Measurements from ENCODE around the gene KCNQ2.

The KCNQ2 gene

DNA sequence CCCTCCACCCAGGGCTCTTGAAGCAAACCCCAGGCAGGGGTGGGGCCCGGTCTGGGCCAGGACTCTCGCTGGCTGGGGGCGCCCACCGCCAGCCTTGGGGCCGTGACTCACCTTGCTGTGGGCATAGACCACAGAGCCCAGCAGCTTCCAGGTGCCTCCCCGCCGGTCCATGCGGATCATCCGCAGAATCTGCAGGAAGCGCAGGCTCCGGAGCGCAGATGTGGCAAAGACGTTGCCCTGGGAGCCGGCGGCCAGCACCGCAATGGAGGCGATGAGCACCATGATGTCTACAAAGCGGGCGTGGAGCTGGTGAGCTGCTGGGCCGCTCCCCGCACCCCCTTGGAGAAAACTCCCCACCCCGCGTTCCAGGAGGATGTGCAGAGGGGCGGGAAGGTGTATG is 27.9 kb downstream of the KCNQ2 start:
- no peak overlapping the region for H3K27ac ChIP-seq (ENCODE audit: low read length)
- DNase-seq (ENCODE audit: low read depth, low spot score) = no peak
- no peaks in the 10 kb centered on the region; the same call in 1 of the 2 replicates for H3K4me1 ChIP-seq (ENCODE audit: control insufficient read depth, insufficient read depth, low read length)

GRCh38 chr20:63443606-63444395 is 28.7 kb downstream of the KCNQ2 start:
- Histone ChIP-seq H3K4me3 (ENCODE audit: low read length) (no peak overlapping the region), H3K9me3 (ENCODE audit: control insufficient read depth, insufficient read depth, low read length) (no peaks in the 10 kb centered on the region), H3K27ac (ENCODE audit: low read length) (no peak overlapping the region), H3K4me1 (ENCODE audit: control insufficient read depth, insufficient read depth, low read length) (no peaks in the 10 kb centered on the region; the same call in 1 of the 2 replicates), H3K36me3 (ENCODE audit: control insufficient read depth, insufficient read depth, low read length) (no peaks in the 10 kb centered on the region), H3K27me3 (ENCODE audit: control insufficient read depth, insufficient read depth, low read length) (no peaks in the 10 kb centered on the region)
- DNase-seq (ENCODE audit: low read depth, low spot score) = no peak
- no CpG with 5 or more reads among the region's 25 CpGs for WGBS (ENCODE audit: insufficient coverage, insufficient read length)

More for the DNA sequence above, 27.9 kb downstream of the KCNQ2 start:
- Histone ChIP-seq H3K27me3 (ENCODE audit: control insufficient read depth, insufficient read depth, low read length) (no peaks in the 10 kb centered on the region), H3K4me3 (ENCODE audit: low read length) (no peak overlapping the region), H3K9me3 (ENCODE audit: control insufficient read depth, insufficient read depth, low read length) (no peaks in the 10 kb centered on the region), H3K36me3 (ENCODE audit: control insufficient read depth, insufficient read depth, low read length) (no peaks in the 10 kb centered on the region)
- WGBS (ENCODE audit: insufficient coverage, insufficient read length) = no CpG with 5 or more reads among the region's 24 CpGs

- no CpG with 5 or more reads among the region's 11 CpGs for WGBS (ENCODE audit: insufficient coverage, insufficient read length)
- Histone ChIP-seq H3K27ac (ENCODE audit: low read length) (no peak overlapping the region), H3K4me1 (ENCODE audit: control insufficient read depth, insufficient read depth, low read length) (no peaks in the 10 kb centered on the region; the same call in 1 of the 2 replicates), H3K36me3 (ENCODE audit: control insufficient read depth, insufficient read depth, low read length) (no peaks in the 10 kb centered on the region), H3K9me3 (ENCODE audit: control insufficient read depth, insufficient read depth, low read length) (no peaks in the 10 kb centered on the region), H3K27me3 (ENCODE audit: control insufficient read depth, insufficient read depth, low read length) (no peaks in the 10 kb centered on the region), H3K4me3 (ENCODE audit: low read length) (no peak overlapping the region)
- no peak for DNase-seq (ENCODE audit: low read depth, low spot score)
Observed at GRCh38 chr20:63442100-63442493, 30.4 kb downstream of the KCNQ2 start.

- no peaks in the 10 kb centered on the region; the same call in 1 of the 2 replicates for H3K4me1 ChIP-seq (ENCODE audit: control insufficient read depth, insufficient read depth, low read length)
- WGBS (ENCODE audit: insufficient coverage, insufficient read length) = no CpG with 5 or more reads among the region's 22 CpGs
- DNase-seq (ENCODE audit: low read depth, low spot score) = no peak
- no peaks in the 10 kb centered on the region for H3K9me3 ChIP-seq (ENCODE audit: control insufficient read depth, insufficient read depth, low read length)
- H3K4me3 ChIP-seq (ENCODE audit: low read length) = no peak overlapping the region
- no peaks in the 10 kb centered on the region for H3K27me3 ChIP-seq (ENCODE audit: control insufficient read depth, insufficient read depth, low read length)
- no peaks in the 10 kb centered on the region for H3K36me3 ChIP-seq (ENCODE audit: control insufficient read depth, insufficient read depth, low read length)
- no peak overlapping the region for H3K27ac ChIP-seq (ENCODE audit: low read length)
Observed at GRCh38 chr20:63441136-63442099, 31.0 kb downstream of the KCNQ2 start.

DNA sequence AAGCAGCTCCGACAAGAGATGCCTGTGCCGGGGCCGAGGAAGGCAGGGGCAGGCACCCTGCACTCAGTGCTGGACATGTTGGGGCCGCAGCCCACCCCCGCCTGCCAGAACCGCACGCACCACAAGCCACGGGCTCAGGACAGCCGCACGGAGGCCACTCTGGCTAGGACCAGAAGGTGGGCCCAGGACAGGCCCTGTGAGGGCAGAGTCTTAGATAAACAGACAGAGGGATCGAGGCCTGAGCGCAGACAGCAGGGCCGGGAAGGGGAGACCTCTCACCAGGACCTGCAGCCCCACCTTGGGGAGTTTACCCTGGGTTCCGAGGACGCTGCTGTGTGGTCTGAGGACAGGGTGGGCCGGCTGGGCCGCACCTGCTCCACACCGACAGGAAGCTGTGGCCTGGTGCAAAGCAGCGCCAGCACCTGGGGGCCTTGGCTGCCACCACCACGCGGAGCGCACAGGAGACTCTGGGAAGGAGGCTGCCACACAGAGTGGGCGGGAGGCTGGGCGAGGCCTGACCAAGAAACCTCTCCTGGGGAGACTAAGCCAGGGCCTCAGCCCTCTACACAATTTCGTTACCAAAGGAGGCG is 32.0 kb downstream of the KCNQ2 start:
- H3K27me3 ChIP-seq (ENCODE audit: control insufficient read depth, insufficient read depth, low read length) = no peaks in the 10 kb centered on the region
- no peaks in the 10 kb centered on the region for H3K36me3 ChIP-seq (ENCODE audit: control insufficient read depth, insufficient read depth, low read length)
- H3K4me1 ChIP-seq (ENCODE audit: control insufficient read depth, insufficient read depth, low read length) = no peaks in the 10 kb centered on the region; the same call in 1 of the 2 replicates
- DNase-seq (ENCODE audit: low read depth, low spot score) = no peak
- no peak overlapping the region for H3K4me3 ChIP-seq (ENCODE audit: low read length)
- no CpG with 5 or more reads among the region's 26 CpGs for WGBS (ENCODE audit: insufficient coverage, insufficient read length)
- H3K9me3 ChIP-seq (ENCODE audit: control insufficient read depth, insufficient read depth, low read length) = no peaks in the 10 kb centered on the region
- no peak overlapping the region for H3K27ac ChIP-seq (ENCODE audit: low read length)

DNA sequence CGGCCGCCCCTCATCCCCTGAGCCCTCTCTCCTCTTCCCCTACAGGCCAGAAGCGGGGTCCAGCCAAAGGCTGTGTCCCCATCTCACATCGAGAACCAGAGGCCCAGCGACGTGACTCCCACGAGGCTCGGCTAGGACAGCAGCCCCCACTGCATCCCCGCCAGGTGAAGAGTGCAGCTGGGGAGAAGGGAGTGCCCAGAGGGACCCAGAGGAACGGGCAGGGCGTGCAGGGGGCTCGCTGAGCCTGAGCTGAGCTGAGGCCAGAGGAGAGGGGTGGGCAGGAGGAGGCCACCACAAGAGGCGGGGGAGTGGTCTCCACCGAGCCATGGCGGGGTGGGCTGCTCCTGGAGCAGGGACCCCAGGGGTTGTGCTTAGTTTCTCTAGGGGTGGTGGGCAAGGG is 32.6 kb downstream of the KCNQ2 start:
- no peaks in the 10 kb centered on the region; the same call in 1 of the 2 replicates for H3K4me1 ChIP-seq (ENCODE audit: control insufficient read depth, insufficient read depth, low read length)
- H3K9me3 ChIP-seq (ENCODE audit: control insufficient read depth, insufficient read depth, low read length) = no peaks in the 10 kb centered on the region
- H3K27me3 ChIP-seq (ENCODE audit: control insufficient read depth, insufficient read depth, low read length) = no peaks in the 10 kb centered on the region

GRCh38 chr20:63438121-63438520 is 34.3 kb downstream of the KCNQ2 start:
- Histone ChIP-seq H3K27ac (ENCODE audit: low read length) (no peak overlapping the region), H3K36me3 (ENCODE audit: control insufficient read depth, insufficient read depth, low read length) (no peaks in the 10 kb centered on the region), H3K4me1 (ENCODE audit: control insufficient read depth, insufficient read depth, low read length) (peaks cover 3% of the 10 kb centered on the region), H3K4me3 (ENCODE audit: low read length) (no peak overlapping the region), H3K9me3 (ENCODE audit: control insufficient read depth, insufficient read depth, low read length) (no peaks in the 10 kb centered on the region), H3K27me3 (ENCODE audit: control insufficient read depth, insufficient read depth, low read length) (no peaks in the 10 kb centered on the region)
- WGBS (ENCODE audit: insufficient coverage, insufficient read length) = no CpG with 5 or more reads among the region's 12 CpGs
- no peak for DNase-seq (ENCODE audit: low read depth, low spot score)

More for the DNA sequence above, 32.6 kb downstream of the KCNQ2 start:
- Histone ChIP-seq H3K36me3 (ENCODE audit: control insufficient read depth, insufficient read depth, low read length) (no peaks in the 10 kb centered on the region), H3K27ac (ENCODE audit: low read length) (no peak overlapping the region), H3K4me3 (ENCODE audit: low read length) (no peak overlapping the region)
- WGBS (ENCODE audit: insufficient coverage, insufficient read length) = no CpG with 5 or more reads among the region's 15 CpGs
- no peak for DNase-seq (ENCODE audit: low read depth, low spot score)

- Histone ChIP-seq H3K9me3 (ENCODE audit: control insufficient read depth, insufficient read depth, low read length) (no peaks in the 10 kb centered on the region), H3K4me1 (ENCODE audit: control insufficient read depth, insufficient read depth, low read length) (peaks cover 3% of the 10 kb centered on the region; the same call in 1 of the 2 replicates), H3K36me3 (ENCODE audit: control insufficient read depth, insufficient read depth, low read length) (no peaks in the 10 kb centered on the region), H3K27me3 (ENCODE audit: control insufficient read depth, insufficient read depth, low read length) (no peaks in the 10 kb centered on the region), H3K4me3 (ENCODE audit: low read length) (no peak overlapping the region), H3K27ac (ENCODE audit: low read length) (no peak overlapping the region)
- no CpG with 5 or more reads among the region's 9 CpGs for WGBS (ENCODE audit: insufficient coverage, insufficient read length)
- DNase-seq (ENCODE audit: low read depth, low spot score) = no peak
Observed at GRCh38 chr20:63435552-63435951, 36.9 kb downstream of the KCNQ2 start.

- Histone ChIP-seq H3K36me3 (ENCODE audit: control insufficient read depth, insufficient read depth, low read length) (no peaks in the 10 kb centered on the region), H3K27ac (ENCODE audit: low read length) (no peak overlapping the region), H3K27me3 (ENCODE audit: control insufficient read depth, insufficient read depth, low read length) (no peaks in the 10 kb centered on the region), H3K4me1 (ENCODE audit: control insufficient read depth, insufficient read depth, low read length) (peaks cover 3% of the 10 kb centered on the region; the same call in 1 of the 2 replicates), H3K9me3 (ENCODE audit: control insufficient read depth, insufficient read depth, low read length) (no peaks in the 10 kb centered on the region), H3K4me3 (ENCODE audit: low read length) (no peak overlapping the region)
- WGBS (ENCODE audit: insufficient coverage, insufficient read length) = no CpG with 5 or more reads among the region's 33 CpGs
- peak; percentile 93 for DNase-seq (ENCODE audit: low read depth, low spot score)
Observed at GRCh38 chr20:63434599-63435378, 37.7 kb downstream of the KCNQ2 start.
